Right renal pelvis (tissue), 4 donors: ENCODE measurements around the gene PRR20G. TPM values are rescaled to one million over a fixed set of nuclear protein-coding genes. Genes with fewer than 3 reads are reported as not detected.

Experiments used
- DNase-seq, 4 donors: peaks; one replicate each; pipeline ENCODE4 v3.0.0-alpha.2; 2013; ENCODE audit warnings: low read depth in 4 of 4, low spot score in 3 of 4, missing footprints in 1 of 4
- polyA plus RNA-seq, 4 donors: library from polyadenylated mRNA; unstranded; fragments of 120-200 nt; gene quantifications; one replicate each; pipeline ENCODE4 v1.2.1, GENCODE V29; 2013; ENCODE audit not compliant: insufficient read length in 4 of 4

The PRR20G gene
- polyA plus RNA-seq, 4 donors: not detected

GRCh38 chr3:127237835-127238234, 50.0 kb downstream of the PRR20G start:
- no peak for DNase-seq

GRCh38 chr3:127235706-127236105, 52.1 kb downstream of the PRR20G start:
- no peak for DNase-seq

- no peak for DNase-seq
These were observed 53.1 kb downstream of the PRR20G start for GRCh38 chr3:127234778-127235177.

Other genes starting within 250 kb of the PRR20G start
- gene PRR23E, start 94.9 kb downstream of the PRR20G start, polyA plus RNA-seq: not detected